ENCODE results near the gene MOSPD3.
"Not testable (repeated sequence)": the region's sequence is repeated elsewhere in the genome, so short reads cannot be mapped to it uniquely, and the experiment has no call there.

Gene MOSPD3

DNA sequence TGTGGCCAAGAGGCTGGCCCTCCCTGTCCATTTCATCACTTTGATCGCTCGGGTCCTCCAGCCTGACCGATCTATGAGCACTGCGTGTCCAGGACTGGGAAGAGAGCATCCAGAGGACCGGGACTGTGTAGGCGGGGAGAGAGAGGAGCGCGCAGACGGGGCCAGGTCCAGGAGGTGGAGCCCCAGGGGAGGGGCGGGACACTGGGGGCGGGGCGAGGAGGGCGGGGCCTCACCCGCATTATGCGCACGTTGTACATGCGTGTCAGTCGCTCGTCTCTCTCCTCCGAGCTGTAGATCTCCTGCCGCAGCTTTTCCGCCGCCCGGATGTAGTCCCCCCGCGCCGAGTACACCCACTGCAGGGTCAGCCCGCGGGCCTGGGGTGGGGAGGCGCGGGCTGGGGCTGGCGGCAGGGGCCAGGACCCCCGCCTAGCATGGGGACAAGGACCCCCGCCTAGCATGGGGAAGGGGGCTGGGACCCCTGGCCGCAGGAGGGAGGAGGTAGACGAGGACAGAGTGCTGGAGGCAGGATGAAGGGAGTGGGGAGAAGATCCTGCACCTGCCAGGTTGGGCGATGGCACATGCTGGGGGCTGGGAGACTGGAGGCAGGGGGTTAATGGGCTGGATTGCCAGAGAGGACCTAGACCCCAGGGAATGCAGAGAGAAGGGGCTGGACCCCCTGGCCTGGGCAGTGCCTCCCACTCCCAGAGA is 14.3 kb downstream of the MOSPD3 start:
- peak; percentile 56 to 68 for DNase-seq

GRCh38 chr7:100627238-100627549 is 14.9 kb downstream of the MOSPD3 start:
- no peak for DNase-seq

DNA sequence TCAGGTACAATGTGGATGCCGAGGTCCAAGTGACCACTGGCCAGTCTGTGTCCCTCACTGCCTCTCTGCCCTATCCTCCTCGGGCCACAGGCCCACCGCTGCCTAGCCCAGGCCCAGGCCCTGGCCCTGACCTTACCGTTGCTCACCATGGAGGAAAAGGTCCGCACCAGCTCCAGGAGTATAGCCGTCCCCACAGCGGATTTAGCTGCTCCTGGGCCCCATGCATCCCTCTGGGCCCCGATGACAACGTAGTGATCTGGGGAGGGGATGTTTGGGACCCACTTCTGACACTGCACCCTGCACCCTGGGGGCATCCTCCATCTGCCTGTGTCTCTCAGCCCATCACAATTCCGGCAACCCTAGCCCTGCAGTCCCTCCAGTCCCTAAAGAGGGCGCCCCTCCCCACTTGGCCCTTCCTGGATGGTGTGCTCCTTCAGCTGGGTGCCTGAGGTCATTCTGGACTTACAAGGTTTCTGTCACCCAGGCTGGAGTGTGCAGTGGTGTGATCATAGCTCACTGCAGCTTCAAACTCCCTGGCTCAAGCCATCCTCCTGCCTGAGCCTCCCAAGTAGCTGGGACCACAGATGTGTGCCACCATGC is 16.9 kb downstream of the MOSPD3 start:
- DNase-seq = peak; percentile 34 to 39

DNA sequence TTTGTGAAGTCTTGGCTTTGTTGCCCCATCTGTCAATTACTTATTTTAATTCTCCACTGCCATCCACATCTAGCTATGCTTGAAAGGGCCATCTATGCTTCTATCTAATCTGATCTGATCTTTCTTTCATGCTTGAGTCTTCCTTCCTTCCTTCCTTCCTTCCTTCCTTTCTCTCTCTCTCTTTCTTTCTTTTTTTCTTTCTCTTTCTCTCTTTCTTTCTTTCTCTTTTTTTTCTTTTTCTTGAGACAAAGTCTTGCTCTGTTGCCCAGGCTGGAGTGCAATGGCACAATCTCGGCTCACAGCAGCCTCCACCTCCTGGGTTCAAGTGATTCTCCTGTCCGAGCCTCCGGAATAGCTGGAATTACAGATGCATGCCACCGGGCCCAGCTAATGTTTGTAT is 17.7 kb downstream of the MOSPD3 start:
- DNase-seq = no peak

- DNase-seq = no peak
These were observed 20.8 kb downstream of the MOSPD3 start for GRCh38 chr7:100632951-100633717.

- DNase-seq = no peak
These were observed 27.7 kb downstream of the MOSPD3 start for GRCh38 chr7:100639995-100640516.

DNA sequence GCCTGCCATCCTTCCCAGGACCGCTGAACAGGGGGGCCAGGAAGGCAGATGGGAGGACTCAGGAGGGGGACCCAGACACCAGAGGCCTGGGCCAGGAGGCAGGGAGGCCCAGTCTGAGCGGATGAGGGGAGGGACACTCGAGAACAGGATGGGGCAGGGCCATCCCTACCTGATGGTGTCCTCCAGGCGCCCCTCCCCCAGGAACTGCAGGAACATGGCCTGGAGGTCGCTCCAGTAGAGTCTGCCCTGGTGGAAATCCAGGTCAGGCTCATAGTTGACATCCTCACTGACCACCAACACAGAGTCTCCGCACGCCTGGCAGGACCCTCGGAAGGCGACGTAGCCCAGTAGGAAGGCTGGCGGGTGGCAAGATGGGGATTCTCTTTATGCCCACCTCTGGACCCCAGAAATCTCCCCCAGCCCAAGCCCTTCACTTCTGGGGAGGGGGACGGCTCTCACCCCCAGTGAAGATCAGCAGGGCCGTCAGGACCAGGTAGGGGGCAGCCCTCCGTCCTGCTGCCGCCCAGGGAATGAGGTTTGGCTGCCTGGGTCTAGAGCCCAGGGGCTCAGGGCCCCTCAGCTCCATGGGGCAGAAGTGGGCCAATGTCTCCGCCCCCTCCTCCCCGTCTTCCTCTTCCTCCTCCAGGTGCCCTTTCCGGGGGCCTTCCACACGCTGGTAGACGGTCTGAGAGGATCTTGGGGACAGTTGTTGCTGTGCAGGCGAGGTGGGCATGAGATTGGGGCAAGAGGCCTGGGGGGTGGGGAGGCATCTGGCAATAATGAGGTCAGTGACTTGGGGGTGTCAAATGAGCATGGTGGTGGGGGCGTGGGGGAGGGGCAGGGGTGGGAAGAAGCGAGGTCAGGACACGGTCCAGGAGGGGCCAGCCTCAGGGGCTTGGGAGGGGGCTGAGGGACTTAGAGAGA is 28.4 kb downstream of the MOSPD3 start:
- DNase-seq = no peak

- no peak for DNase-seq
These were observed 29.1 kb downstream of the MOSPD3 start, which contains the start of gene TFR2 for GRCh38 chr7:100641463-100641859. TFR2 (minus strand) TSS chr7:100641552; CDS start chr7:100641509, 43 bp downstream.

DNA sequence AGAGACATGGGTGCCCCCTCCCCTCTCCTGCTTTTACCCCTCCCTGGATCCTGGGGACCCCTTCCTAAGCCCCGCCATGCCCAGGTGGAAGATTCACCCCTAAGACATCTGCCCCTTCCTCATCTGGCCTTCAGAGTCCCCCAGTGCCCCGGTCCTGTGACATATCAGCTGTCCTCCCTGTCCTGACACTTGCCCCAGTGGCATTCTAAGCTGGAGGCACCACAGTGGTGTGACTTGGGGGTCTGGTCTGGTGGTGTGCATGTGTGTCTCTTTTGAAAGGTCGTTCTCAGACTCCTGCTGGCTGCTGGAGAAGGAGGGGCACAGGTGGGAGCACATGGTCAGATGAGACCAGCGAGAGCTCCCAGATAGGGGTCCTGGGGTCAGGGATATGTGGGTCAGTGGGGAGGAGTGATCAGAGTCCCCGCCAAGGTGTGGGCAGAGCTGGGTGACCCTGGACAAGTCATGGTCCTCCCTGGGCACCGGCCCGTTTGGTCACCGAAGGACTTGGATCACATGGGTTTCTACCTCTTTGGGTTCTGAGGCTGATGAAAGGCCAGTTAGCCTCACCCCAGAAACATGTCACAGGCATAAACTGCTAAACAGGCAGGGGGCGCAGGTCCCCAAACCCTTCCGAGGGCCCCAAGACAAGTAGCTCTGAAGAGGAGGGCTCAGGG is 29.7 kb downstream of the MOSPD3 start:
- no peak for DNase-seq

DNA sequence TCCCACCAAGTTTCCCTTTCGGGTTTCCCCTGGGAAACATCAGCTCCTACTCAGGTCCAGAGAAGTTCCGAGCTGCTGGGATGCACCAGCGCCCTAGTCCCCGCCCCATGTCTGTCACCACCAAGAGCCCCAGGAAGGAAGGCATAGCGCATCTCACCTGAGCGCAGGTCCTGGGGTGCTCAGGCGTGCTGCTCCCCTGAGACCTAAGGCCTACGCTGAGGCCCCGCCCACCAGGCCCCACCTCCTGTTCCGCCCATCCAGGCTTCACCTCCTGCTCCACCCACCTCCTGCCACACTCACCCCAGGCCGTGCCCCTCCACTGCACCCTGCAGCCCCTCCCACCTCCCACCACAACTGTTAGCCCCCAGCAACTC is 30.2 kb downstream of the MOSPD3 start:
- DNase-seq = no peak

- DNase-seq = no peak
These were observed 37.7 kb downstream of the MOSPD3 start for GRCh38 chr7:100649826-100650565.

GRCh38 chr7:100654908-100655831 is 42.8 kb downstream of the MOSPD3 start:
- DNase-seq = no peak

- peak; percentile 81 to 87 for DNase-seq
These were observed 43.8 kb downstream of the MOSPD3 start, which contains the start of gene ACTL6B for GRCh38 chr7:100655908-100656674. ACTL6B (minus strand) TSS chr7:100656448; CDS start chr7:100656354, 94 bp downstream.

- DNase-seq = not testable (repeated sequence)
These were observed 49.9 kb downstream of the MOSPD3 start for GRCh38 chr7:100662194-100662776.
